ENCODE measurements around the gene LRP1B.

GRCh38 chr2:140307532-140307931 lies 1823.3 kb downstream of the LRP1B start:
- TF ChIP-seq NFYB (CRISPR knock-in tag; conservative IDR thresholded peaks at IDR 0.05; ENCODE audit: low read depth) (no peak), ZNF317 (CRISPR knock-in tag; IDR thresholded peaks at IDR 0.05; ENCODE audit: borderline replicate concordance, low read depth) (no peak)
- TF ChIP-seq, protein P1, sequence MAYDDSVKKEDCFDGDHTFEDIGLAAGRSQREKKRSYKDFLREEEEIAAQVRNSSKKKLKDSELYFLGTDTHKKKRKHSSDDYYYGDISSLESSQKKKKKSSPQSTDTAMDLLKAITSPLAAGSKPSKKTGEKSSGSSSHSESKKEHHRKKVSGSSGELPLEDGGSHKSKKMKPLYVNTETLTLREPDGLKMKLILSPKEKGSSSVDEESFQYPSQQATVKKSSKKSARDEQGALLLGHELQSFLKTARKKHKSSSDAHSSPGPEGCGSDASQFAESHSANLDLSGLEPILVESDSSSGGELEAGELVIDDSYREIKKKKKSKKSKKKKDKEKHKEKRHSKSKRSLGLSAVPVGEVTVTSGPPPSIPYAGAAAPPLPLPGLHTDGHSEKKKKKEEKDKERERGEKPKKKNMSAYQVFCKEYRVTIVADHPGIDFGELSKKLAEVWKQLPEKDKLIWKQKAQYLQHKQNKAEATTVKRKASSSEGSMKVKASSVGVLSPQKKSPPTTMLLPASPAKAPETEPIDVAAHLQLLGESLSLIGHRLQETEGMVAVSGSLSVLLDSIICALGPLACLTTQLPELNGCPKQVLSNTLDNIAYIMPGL (CRISPR knock-in tag; IDR thresholded peaks at IDR 0.05) = no peak
- TF ChIP-seq, protein P2, sequence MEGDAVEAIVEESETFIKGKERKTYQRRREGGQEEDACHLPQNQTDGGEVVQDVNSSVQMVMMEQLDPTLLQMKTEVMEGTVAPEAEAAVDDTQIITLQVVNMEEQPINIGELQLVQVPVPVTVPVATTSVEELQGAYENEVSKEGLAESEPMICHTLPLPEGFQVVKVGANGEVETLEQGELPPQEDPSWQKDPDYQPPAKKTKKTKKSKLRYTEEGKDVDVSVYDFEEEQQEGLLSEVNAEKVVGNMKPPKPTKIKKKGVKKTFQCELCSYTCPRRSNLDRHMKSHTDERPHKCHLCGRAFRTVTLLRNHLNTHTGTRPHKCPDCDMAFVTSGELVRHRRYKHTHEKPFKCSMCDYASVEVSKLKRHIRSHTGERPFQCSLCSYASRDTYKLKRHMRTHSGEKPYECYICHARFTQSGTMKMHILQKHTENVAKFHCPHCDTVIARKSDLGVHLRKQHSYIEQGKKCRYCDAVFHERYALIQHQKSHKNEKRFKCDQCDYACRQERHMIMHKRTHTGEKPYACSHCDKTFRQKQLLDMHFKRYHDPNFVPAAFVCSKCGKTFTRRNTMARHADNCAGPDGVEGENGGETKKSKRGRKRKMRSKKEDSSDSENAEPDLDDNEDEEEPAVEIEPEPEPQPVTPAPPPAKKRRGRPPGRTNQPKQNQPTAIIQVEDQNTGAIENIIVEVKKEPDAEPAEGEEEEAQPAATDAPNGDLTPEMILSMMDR (IDR thresholded peaks at IDR 0.05) = no peak

Data from WTC11 (cell line).